WERI-Rb-1 (cell line): ENCODE results near the gene SPTBN1.

Experiments used
- DNase-seq: peaks from one replicate; pipeline ENCODE4 v3.0.0-alpha.2; 2020
- H3K27ac ChIP-seq: fragments of 250-450 bp; sonication (Bioruptor Pico); 2 replicates; pipeline ENCODE4 v1.5.1; 2020; ENCODE audit warnings: mild to moderate bottlenecking, moderate library complexity
- H3K27me3 ChIP-seq: fragments of 250-450 bp; sonication (Bioruptor Pico); 2 replicates; pipeline ENCODE4 v1.5.1; 2021; ENCODE audit warnings: mild to moderate bottlenecking, low read depth, moderate library complexity; ENCODE audit not compliant: insufficient read depth, severe bottlenecking
- H3K36me3 ChIP-seq: fragments of 250-450 bp; sonication (Bioruptor Pico); 2 replicates; pipeline ENCODE4 v1.5.1; 2020; ENCODE audit warnings: mild to moderate bottlenecking, moderate library complexity
- H3K4me3 ChIP-seq: 2 replicates; pipeline ENCODE4 v1.5.1; 2011; ENCODE audit warnings: low read depth, mild to moderate bottlenecking, control low read depth, low read length
- H3K9me3 ChIP-seq: fragments of 250-450 bp; sonication (Bioruptor Pico); 2 replicates; pipeline ENCODE4 v1.5.1; 2021; ENCODE audit warnings: mild to moderate bottlenecking, moderate library complexity; ENCODE audit not compliant: severe bottlenecking
- CTCF ChIP-seq: IDR thresholded peaks from 2 replicates; pipeline ENCODE4 v1.5.1; 2011; ENCODE audit warnings: low read depth, mild to moderate bottlenecking, control low read depth, inconsistent platforms, low read length

Gene SPTBN1

DNA sequence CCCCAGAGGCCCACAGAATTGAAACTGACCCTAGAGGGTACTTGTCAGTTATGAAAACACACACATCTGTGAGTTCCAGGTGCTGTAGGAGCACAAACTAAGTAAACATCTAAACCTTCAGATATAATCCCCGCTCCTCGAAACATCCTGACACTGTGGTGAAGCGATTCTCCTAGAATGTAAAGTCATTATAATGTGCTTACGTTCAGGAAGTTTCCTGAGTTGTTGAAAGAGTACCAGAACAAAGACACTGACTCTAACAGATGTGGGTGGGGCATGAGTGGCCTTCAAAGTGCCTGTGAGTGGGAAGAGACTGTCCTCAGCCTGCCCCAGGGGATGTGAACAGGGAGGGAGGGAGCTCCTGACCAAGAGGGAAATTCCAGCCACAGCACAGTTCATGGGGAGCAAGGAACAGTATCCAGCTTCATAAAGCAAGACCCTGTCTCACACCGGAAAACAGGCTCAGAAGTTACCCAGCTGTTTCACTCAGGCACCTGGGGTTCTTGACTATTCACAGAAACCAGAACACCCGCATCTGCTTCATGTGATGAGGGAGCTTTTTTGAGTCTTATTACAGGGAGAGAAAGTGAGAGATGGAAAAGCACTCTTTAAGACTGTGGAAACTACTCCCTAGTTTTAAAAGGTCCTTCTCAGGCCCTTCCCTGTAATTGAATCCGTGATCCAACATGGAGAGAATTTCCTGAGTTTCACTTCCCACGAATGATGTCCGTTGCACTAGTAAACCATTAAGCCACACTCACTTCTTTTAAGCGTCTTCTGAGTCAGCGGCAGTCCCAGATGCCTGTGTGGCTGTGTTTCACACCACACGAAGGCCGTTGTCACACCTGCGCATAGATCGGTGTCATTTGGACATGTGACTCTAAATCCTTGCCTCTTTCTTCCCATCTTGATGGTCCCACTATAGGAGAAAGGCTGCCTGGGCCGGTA lies 178.7 kb downstream of the SPTBN1 start:
- no peaks in the 10 kb centered on the region for H3K27me3 ChIP-seq
- no peak for TF ChIP-seq CTCF
- DNase-seq = no peak
- H3K4me3 ChIP-seq = no peak overlapping the region
- no peaks in the 10 kb centered on the region for H3K9me3 ChIP-seq
- no peak overlapping the region for H3K27ac ChIP-seq
- H3K36me3 ChIP-seq = peaks cover 90% of the 10 kb centered on the region

DNA sequence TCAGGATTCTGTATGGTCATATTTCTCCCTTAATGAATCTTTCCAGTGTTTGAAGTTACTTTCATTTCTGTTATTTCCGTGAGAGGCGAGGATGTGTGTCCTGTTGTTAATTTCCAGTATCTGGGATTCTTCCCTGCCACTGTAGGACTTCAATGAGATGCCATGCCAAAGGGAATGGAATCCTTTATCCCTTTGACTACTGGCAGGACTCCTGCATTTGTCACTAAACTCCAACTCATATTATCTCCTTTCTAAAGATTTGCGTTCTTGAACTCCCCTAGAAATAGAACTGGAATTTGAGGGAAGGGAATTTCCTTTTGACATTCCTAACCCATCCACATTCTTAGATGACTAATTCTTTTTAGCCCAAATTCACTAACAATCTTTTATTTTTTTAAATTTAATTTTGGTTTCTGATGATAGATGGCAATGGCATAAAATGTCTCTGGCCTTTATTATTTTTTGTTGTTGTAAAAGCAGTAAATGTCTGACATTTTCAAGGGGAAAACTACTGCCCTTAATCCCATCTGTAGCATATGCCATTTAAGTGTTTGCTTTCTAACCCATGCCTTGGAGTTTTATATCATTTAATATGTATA lies 179.5 kb downstream of the SPTBN1 start:
- H3K27ac ChIP-seq = peak overlapping the region; percentile 53; the same call in 1 of the 2 replicates
- H3K4me3 ChIP-seq = no peak overlapping the region
- no peak for DNase-seq
- no peak for TF ChIP-seq CTCF
- peaks cover 90% of the 10 kb centered on the region for H3K36me3 ChIP-seq
- no peaks in the 10 kb centered on the region for H3K27me3 ChIP-seq
- no peaks in the 10 kb centered on the region for H3K9me3 ChIP-seq

- Histone ChIP-seq H3K27me3 (no peaks in the 10 kb centered on the region), H3K9me3 (no peaks in the 10 kb centered on the region), H3K4me3 (no peak overlapping the region), H3K36me3 (peaks cover 88% of the 10 kb centered on the region), H3K27ac (peak overlapping the region; percentile 53)
- no peak for TF ChIP-seq CTCF
- no peak for DNase-seq
Observed at GRCh38 chr2:54636415-54637139, 180.4 kb downstream of the SPTBN1 start.

- Histone ChIP-seq H3K4me3 (peak overlapping the region; percentile 17), H3K27me3 (no peaks in the 10 kb centered on the region), H3K36me3 (peaks cover 86% of the 10 kb centered on the region), H3K27ac (peak overlapping the region; percentile 73), H3K9me3 (no peaks in the 10 kb centered on the region)
- TF ChIP-seq CTCF = no peak
- no peak for DNase-seq
Observed at GRCh38 chr2:54638103-54638502, 182.0 kb downstream of the SPTBN1 start.

DNA sequence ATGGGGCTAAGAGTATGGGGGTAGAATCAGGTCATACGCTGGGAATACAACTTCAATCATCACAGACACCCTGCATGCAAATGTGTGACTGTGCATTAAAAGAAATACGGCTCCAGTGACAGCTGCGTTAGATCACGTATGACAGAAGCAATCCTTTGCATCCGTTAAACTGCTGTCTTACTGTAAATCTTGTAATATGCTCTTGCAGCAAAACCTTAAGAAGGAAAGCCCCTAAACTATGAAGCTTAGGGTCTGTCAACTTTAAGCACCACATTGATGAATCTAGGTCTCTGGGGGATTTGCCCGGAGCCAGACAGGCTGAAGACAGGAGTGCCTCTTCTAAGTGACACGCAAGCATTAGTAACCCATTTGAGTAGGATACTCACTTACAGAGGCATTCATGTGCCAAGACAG lies 182.7 kb downstream of the SPTBN1 start:
- Histone ChIP-seq H3K4me3 (peak overlapping the region; percentile 17; the same call in 1 of the 2 replicates), H3K9me3 (no peaks in the 10 kb centered on the region), H3K27me3 (no peaks in the 10 kb centered on the region), H3K36me3 (peaks cover 86% of the 10 kb centered on the region), H3K27ac (peak overlapping the region; percentile 73)
- DNase-seq = peak; percentile 90
- no peak for TF ChIP-seq CTCF
